ENCODE results near the gene ZBTB7B.

ZBTB7B gene

GRCh38 chr1:155039308-155039669, 36.7 kb downstream of the ZBTB7B start:
- no peak overlapping the region for H2AK5ac ChIP-seq (ENCODE audit: low read depth, low read length)
- H3K79me1 ChIP-seq (ENCODE audit: low read depth, low read length): no peaks in the 10 kb centered on the region
- no peak overlapping the region for H3K14ac ChIP-seq (ENCODE audit: low read length)
- no peak overlapping the region for H3K4me3 ChIP-seq (ENCODE audit: low read length in 2 of 2)
- H3K36me3 ChIP-seq (replicated peaks in 1 of 2; ENCODE audit: control insufficient read depth in 2 of 2, insufficient read depth in 2 of 2, low read length in 2 of 2): no peaks in the 10 kb centered on the region
- peaks cover 0 to 3% of the 10 kb centered on the region in 2 donors for H3K9me3 ChIP-seq (replicated peaks in 1 of 2; ENCODE audit: control insufficient read depth in 2 of 2, insufficient read depth in 1 of 2, low read depth in 1 of 2, low read length in 2 of 2)
- H2BK15ac ChIP-seq (ENCODE audit: low read length): no peak overlapping the region
- H3K4me2 ChIP-seq (ENCODE audit: insufficient read depth, low read length, poor library complexity, severe bottlenecking): no peak overlapping the region
- no peak overlapping the region for H3K18ac ChIP-seq (ENCODE audit: low read length)
- no peak overlapping the region for H3K9ac ChIP-seq (ENCODE audit: low read depth, low read length, poor library complexity)
- no peaks in the 10 kb centered on the region for H3K27me3 ChIP-seq (ENCODE audit: control insufficient read depth in 3 of 3, insufficient read depth in 3 of 3, low read depth in 1 of 3, low read length in 3 of 3)
- no peak for DNase-seq (ENCODE audit: low spot score)
- no peak overlapping the region for H3K27ac ChIP-seq (replicated peaks; ENCODE audit: low read length)
- no peak overlapping the region for H2AFZ ChIP-seq (ENCODE audit: low read length)
- H2BK120ac ChIP-seq (ENCODE audit: low read depth, low read length): no peak overlapping the region
- no peak overlapping the region for H4K8ac ChIP-seq (ENCODE audit: low read depth, low read length)
- peak overlapping the region; percentile 70 for H4K91ac ChIP-seq (ENCODE audit: low read depth, low read length, poor library complexity)
- peaks cover 2 to 9% of the 10 kb centered on the region in 2 donors for H3K4me1 ChIP-seq (ENCODE audit: control insufficient read depth in 2 of 2, insufficient read depth in 1 of 2, low read depth in 1 of 2, low read length in 2 of 2)
- WGBS, 2 donors (ENCODE audit: extremely low coverage in 2 of 2, insufficient read length in 2 of 2, insufficient replicate concordance in 1 of 2): no CpG with 5 or more reads among the region's 4 CpGs
- no peak overlapping the region for H2BK12ac ChIP-seq (ENCODE audit: low read length)
- no peak overlapping the region for H2BK5ac ChIP-seq (ENCODE audit: low read length)
- no peak overlapping the region for H3K4ac ChIP-seq (ENCODE audit: low read length)
- H3K23ac ChIP-seq (ENCODE audit: low read depth, low read length, poor library complexity): no peak overlapping the region

- no peak for DNase-seq (ENCODE audit: low spot score)
- Histone ChIP-seq H3K14ac (ENCODE audit: low read length) (no peak overlapping the region), H3K36me3 (replicated peaks in 1 of 2; ENCODE audit: control insufficient read depth in 2 of 2, insufficient read depth in 2 of 2, low read length in 2 of 2) (no peaks in the 10 kb centered on the region), H3K79me1 (ENCODE audit: low read depth, low read length) (no peaks in the 10 kb centered on the region), H3K4me1 (ENCODE audit: control insufficient read depth in 2 of 2, insufficient read depth in 1 of 2, low read depth in 1 of 2, low read length in 2 of 2) (peaks cover 10 to 17% of the 10 kb centered on the region in 2 donors), H3K4ac (ENCODE audit: low read length) (no peak overlapping the region), H3K9ac (ENCODE audit: low read depth, low read length, poor library complexity) (no peak overlapping the region), H3K27ac (replicated peaks; ENCODE audit: low read length) (no peak overlapping the region), H2BK12ac (ENCODE audit: low read length) (no peak overlapping the region), H2BK5ac (ENCODE audit: low read length) (no peak overlapping the region), H3K18ac (ENCODE audit: low read length) (no peak overlapping the region), H2AFZ (ENCODE audit: low read length) (no peak overlapping the region), H2AK5ac (ENCODE audit: low read depth, low read length) (no peak overlapping the region), H2BK120ac (ENCODE audit: low read depth, low read length) (peak overlapping the region; percentile 4), H2BK15ac (ENCODE audit: low read length) (no peak overlapping the region), H3K27me3 (ENCODE audit: control insufficient read depth in 3 of 3, insufficient read depth in 3 of 3, low read depth in 1 of 3, low read length in 3 of 3) (no peaks in the 10 kb centered on the region), H4K91ac (ENCODE audit: low read depth, low read length, poor library complexity) (no peak overlapping the region), H3K9me3 (replicated peaks in 1 of 2; ENCODE audit: control insufficient read depth in 2 of 2, insufficient read depth in 1 of 2, low read depth in 1 of 2, low read length in 2 of 2) (peaks cover 0 to 3% of the 10 kb centered on the region in 2 donors), H4K8ac (ENCODE audit: low read depth, low read length) (no peak overlapping the region), H3K4me2 (ENCODE audit: insufficient read depth, low read length, poor library complexity, severe bottlenecking) (no peak overlapping the region), H3K4me3 (ENCODE audit: low read length in 2 of 2) (no peak overlapping the region), H3K23ac (ENCODE audit: low read depth, low read length, poor library complexity) (no peak overlapping the region)
- no CpG with 5 or more reads among the region's 14 CpGs for WGBS, 2 donors (ENCODE audit: extremely low coverage in 2 of 2, insufficient read length in 2 of 2, insufficient replicate concordance in 1 of 2)
Observed at GRCh38 chr1:155040358-155041093, 37.9 kb downstream of the ZBTB7B start.

- DNase-seq (ENCODE audit: low spot score): no peak
- no peaks in the 10 kb centered on the region for H3K79me1 ChIP-seq (ENCODE audit: low read depth, low read length)
Observed at GRCh38 chr1:155042789-155043188, 40.2 kb downstream of the ZBTB7B start.

GRCh38 chr1:155043301-155043702, 40.7 kb downstream of the ZBTB7B start:
- H3K27ac ChIP-seq (replicated peaks; ENCODE audit: low read length): no peak overlapping the region
- no peak overlapping the region for H4K91ac ChIP-seq (ENCODE audit: low read depth, low read length, poor library complexity)
- no peaks in the 10 kb centered on the region for H3K27me3 ChIP-seq (ENCODE audit: control insufficient read depth in 3 of 3, insufficient read depth in 3 of 3, low read depth in 1 of 3, low read length in 3 of 3)
- no CpG with 5 or more reads among the region's 12 CpGs for WGBS, 2 donors (ENCODE audit: extremely low coverage in 2 of 2, insufficient read length in 2 of 2, insufficient replicate concordance in 1 of 2)
- peak overlapping the region; percentile 2 for H2BK12ac ChIP-seq (ENCODE audit: low read length)
- no peak overlapping the region for H2BK120ac ChIP-seq (ENCODE audit: low read depth, low read length)
- no peak overlapping the region for H3K4me3 ChIP-seq (ENCODE audit: low read length in 2 of 2)
- H2AFZ ChIP-seq (ENCODE audit: low read length): no peak overlapping the region
- no peak for DNase-seq (ENCODE audit: low spot score)
- peaks cover 8 to 14% of the 10 kb centered on the region in 2 donors for H3K4me1 ChIP-seq (ENCODE audit: control insufficient read depth in 2 of 2, insufficient read depth in 1 of 2, low read depth in 1 of 2, low read length in 2 of 2)
- no peaks in the 10 kb centered on the region for H3K79me1 ChIP-seq (ENCODE audit: low read depth, low read length)
- H3K4ac ChIP-seq (ENCODE audit: low read length): no peak overlapping the region
- no peak overlapping the region for H3K4me2 ChIP-seq (ENCODE audit: insufficient read depth, low read length, poor library complexity, severe bottlenecking)
- no peak overlapping the region for H4K8ac ChIP-seq (ENCODE audit: low read depth, low read length)
- peak overlapping the region; percentile 48 for H3K23ac ChIP-seq (ENCODE audit: low read depth, low read length, poor library complexity)
- H3K36me3 ChIP-seq (replicated peaks in 1 of 2; ENCODE audit: control insufficient read depth in 2 of 2, insufficient read depth in 2 of 2, low read length in 2 of 2): no peaks in the 10 kb centered on the region
- no peak overlapping the region for H3K9ac ChIP-seq (ENCODE audit: low read depth, low read length, poor library complexity)
- no peak overlapping the region for H3K18ac ChIP-seq (ENCODE audit: low read length)
- H2AK5ac ChIP-seq (ENCODE audit: low read depth, low read length): peak overlapping the region; percentile 54
- no peak overlapping the region for H2BK5ac ChIP-seq (ENCODE audit: low read length)
- H3K14ac ChIP-seq (ENCODE audit: low read length): no peak overlapping the region
- H2BK15ac ChIP-seq (ENCODE audit: low read length): no peak overlapping the region
- H3K9me3 ChIP-seq (replicated peaks in 1 of 2; ENCODE audit: control insufficient read depth in 2 of 2, insufficient read depth in 1 of 2, low read depth in 1 of 2, low read length in 2 of 2): peaks cover 0 to 3% of the 10 kb centered on the region in 2 donors

More at GRCh38 chr1:155042789-155043188, 40.2 kb downstream of the ZBTB7B start:
- Histone ChIP-seq H3K4me3 (ENCODE audit: low read length in 2 of 2) (no peak overlapping the region), H3K27me3 (ENCODE audit: control insufficient read depth in 3 of 3, insufficient read depth in 3 of 3, low read depth in 1 of 3, low read length in 3 of 3) (no peaks in the 10 kb centered on the region), H3K9ac (ENCODE audit: low read depth, low read length, poor library complexity) (peak overlapping the region; percentile 50), H2BK12ac (ENCODE audit: low read length) (peak overlapping the region; percentile 2), H3K4me2 (ENCODE audit: insufficient read depth, low read length, poor library complexity, severe bottlenecking) (no peak overlapping the region), H3K18ac (ENCODE audit: low read length) (no peak overlapping the region), H2AFZ (ENCODE audit: low read length) (no peak overlapping the region), H3K23ac (ENCODE audit: low read depth, low read length, poor library complexity) (peak overlapping the region; percentile 48), H3K14ac (ENCODE audit: low read length) (no peak overlapping the region), H4K91ac (ENCODE audit: low read depth, low read length, poor library complexity) (no peak overlapping the region), H2BK120ac (ENCODE audit: low read depth, low read length) (no peak overlapping the region), H4K8ac (ENCODE audit: low read depth, low read length) (no peak overlapping the region), H2AK5ac (ENCODE audit: low read depth, low read length) (peak overlapping the region; percentile 54), H2BK15ac (ENCODE audit: low read length) (no peak overlapping the region), H3K27ac (replicated peaks; ENCODE audit: low read length) (no peak overlapping the region), H3K4me1 (ENCODE audit: control insufficient read depth in 2 of 2, insufficient read depth in 1 of 2, low read depth in 1 of 2, low read length in 2 of 2) (peaks cover 8 to 12% of the 10 kb centered on the region in 2 donors), H3K36me3 (replicated peaks in 1 of 2; ENCODE audit: control insufficient read depth in 2 of 2, insufficient read depth in 2 of 2, low read length in 2 of 2) (no peaks in the 10 kb centered on the region), H2BK5ac (ENCODE audit: low read length) (no peak overlapping the region), H3K4ac (ENCODE audit: low read length) (no peak overlapping the region), H3K9me3 (replicated peaks in 1 of 2; ENCODE audit: control insufficient read depth in 2 of 2, insufficient read depth in 1 of 2, low read depth in 1 of 2, low read length in 2 of 2) (peaks cover 0 to 3% of the 10 kb centered on the region in 2 donors)
- no CpG with 5 or more reads among the region's 5 CpGs for WGBS, 2 donors (ENCODE audit: extremely low coverage in 2 of 2, insufficient read length in 2 of 2, insufficient replicate concordance in 1 of 2)

Data from neuronal stem cell (in vitro differentiated cells).